Neutrophil (primary cell): ENCODE data around the gene PRKCH.

Experiments used
- H3K27ac ChIP-seq: fragments of 200-600 bp; sonication (generic); 2 replicates; pipeline ENCODE4 v1.5.1; 2016; ENCODE audit warnings: mild to moderate bottlenecking, moderate library complexity
- H3K27me3 ChIP-seq: fragments of 200-600 bp; sonication (generic); 2 replicates; pipeline ENCODE4 v1.6.0; 2016; ENCODE audit warnings: mild to moderate bottlenecking
- H3K36me3 ChIP-seq: fragments of 200-600 bp; sonication (generic); 2 replicates; pipeline ENCODE4 v1.5.1; 2017
- H3K4me1 ChIP-seq, 2 experiments: fragments of 200-600 bp in 1 of 2; sonication (generic) in 1 of 2; 1 replicate in 1 of 2; 2 replicates in 1 of 2; pipeline versions ENCODE4 v1.5.1 to v1.6.1; 2013 to 2016; ENCODE audit warnings: low read depth in 1 of 2, low read length in 1 of 2, mild to moderate bottlenecking in 1 of 2, moderate library complexity in 1 of 2; ENCODE audit not compliant: control insufficient read depth in 1 of 2, insufficient read depth in 1 of 2
- H3K4me3 ChIP-seq, 2 experiments: fragments of 200-600 bp in 1 of 2; sonication (generic) in 1 of 2; 1 replicate in 1 of 2; 2 replicates in 1 of 2; pipeline ENCODE4 v1.5.1; 2013 to 2016; ENCODE audit warnings: low read depth in 1 of 2, low read length in 1 of 2, mild to moderate bottlenecking in 1 of 2, moderate library complexity in 1 of 2
- H3K9me3 ChIP-seq: fragments of 200-600 bp; sonication (generic); 2 replicates; pipeline ENCODE4 v1.5.1; 2016
- TF ChIP-seq, protein P1 (sequence below): fragments of 200-600 bp; sonication (generic); IDR thresholded peaks from 2 replicates; pipeline ENCODE4 v1.5.1; 2016; ENCODE audit warnings: antibody characterized with exemption

PRKCH gene

DNA sequence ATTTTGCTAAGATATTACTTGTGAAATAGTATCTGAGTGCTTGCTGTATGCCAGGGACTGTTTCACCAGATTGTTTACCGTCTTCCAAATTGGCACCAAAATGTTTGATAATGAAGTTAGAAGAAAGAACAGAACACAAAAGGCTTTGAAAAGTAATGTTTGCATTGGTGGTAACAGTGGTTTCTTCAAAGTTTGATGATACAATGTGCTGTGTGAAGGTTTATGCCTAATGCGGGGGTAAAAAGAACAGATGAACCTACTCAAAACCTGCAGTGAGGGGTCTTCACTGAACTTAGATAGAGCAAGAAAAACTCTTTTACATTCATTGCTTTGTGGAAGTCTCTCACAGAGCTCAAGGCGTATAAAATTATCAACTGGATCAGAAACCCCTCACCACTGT lies 76.2 kb downstream of the PRKCH start:
- Histone ChIP-seq H3K27me3 (no peaks in the 10 kb centered on the region), H3K9me3 (no peaks in the 10 kb centered on the region), H3K4me1 (no peaks in the 10 kb centered on the region), H3K27ac (no peak overlapping the region), H3K36me3 (no peaks in the 10 kb centered on the region), H3K4me3 (no peak overlapping the region)
- TF ChIP-seq, protein P1, sequence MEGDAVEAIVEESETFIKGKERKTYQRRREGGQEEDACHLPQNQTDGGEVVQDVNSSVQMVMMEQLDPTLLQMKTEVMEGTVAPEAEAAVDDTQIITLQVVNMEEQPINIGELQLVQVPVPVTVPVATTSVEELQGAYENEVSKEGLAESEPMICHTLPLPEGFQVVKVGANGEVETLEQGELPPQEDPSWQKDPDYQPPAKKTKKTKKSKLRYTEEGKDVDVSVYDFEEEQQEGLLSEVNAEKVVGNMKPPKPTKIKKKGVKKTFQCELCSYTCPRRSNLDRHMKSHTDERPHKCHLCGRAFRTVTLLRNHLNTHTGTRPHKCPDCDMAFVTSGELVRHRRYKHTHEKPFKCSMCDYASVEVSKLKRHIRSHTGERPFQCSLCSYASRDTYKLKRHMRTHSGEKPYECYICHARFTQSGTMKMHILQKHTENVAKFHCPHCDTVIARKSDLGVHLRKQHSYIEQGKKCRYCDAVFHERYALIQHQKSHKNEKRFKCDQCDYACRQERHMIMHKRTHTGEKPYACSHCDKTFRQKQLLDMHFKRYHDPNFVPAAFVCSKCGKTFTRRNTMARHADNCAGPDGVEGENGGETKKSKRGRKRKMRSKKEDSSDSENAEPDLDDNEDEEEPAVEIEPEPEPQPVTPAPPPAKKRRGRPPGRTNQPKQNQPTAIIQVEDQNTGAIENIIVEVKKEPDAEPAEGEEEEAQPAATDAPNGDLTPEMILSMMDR = no peak

DNA sequence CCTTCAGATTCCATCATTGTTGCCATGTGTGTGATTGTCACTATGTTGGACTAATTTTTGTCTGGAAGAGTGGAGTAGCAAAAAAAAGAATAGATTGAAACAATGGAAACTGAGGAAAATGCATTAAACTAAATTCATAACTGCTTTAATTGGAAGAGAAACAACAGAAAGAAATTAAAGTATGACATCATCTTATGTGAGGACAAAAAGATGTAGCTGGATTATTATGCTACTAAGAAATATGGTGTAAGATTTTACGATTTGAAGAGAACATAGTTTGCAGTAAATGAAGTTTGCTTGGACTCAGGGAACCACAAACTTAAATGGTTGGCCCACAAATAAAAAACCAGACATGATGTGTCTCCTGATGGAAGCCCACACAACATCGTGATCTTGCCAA lies 76.8 kb downstream of the PRKCH start:
- Histone ChIP-seq H3K4me3 (no peak overlapping the region), H3K27ac (no peak overlapping the region), H3K4me1 (no peaks in the 10 kb centered on the region), H3K27me3 (no peaks in the 10 kb centered on the region), H3K36me3 (no peaks in the 10 kb centered on the region), H3K9me3 (no peaks in the 10 kb centered on the region)
- TF ChIP-seq, protein P1 = no peak

DNA sequence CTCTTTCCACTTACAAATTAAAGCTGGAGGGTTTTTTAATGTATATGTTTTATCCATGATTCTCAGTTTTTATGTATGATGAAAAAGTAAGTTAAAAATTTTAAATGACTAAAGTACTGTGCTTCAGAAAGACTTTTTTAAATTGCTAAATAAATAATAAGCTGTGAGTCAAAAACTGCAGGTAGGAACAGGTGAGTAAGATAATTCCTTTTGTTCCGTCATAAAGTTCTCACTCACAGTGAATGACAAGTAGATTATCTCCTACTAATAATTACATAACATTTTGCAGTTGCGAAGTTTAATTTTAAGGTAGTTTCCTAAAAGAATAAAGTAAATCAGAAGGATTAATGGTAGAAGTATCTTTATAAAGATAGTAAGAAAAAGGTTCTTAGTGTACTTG lies 78.0 kb downstream of the PRKCH start:
- TF ChIP-seq, protein P1 = no peak
- no peak overlapping the region for H3K4me3 ChIP-seq

DNA sequence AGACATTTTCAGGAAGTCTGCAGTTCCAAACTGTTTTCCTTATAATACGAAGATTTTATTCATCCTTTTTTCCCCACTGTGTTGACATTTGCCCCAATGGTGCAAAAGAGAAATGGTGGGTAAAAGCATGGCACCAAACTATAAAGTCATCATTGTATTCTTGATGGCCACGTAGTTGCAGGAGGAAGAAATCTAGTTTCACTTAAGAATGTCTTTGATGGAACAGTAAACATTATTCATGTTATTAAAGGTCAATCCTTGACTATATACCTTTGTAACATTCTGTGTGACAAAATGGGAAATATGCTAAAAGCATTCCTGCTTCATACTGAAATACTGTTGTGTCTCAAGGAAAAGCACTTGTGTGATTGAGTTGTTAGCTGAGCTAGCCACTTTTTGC lies 80.1 kb downstream of the PRKCH start:
- no peaks in the 10 kb centered on the region for H3K4me1 ChIP-seq
- H3K27me3 ChIP-seq = no peaks in the 10 kb centered on the region
- TF ChIP-seq, protein P1 = no peak
- H3K9me3 ChIP-seq = no peaks in the 10 kb centered on the region
- no peaks in the 10 kb centered on the region for H3K36me3 ChIP-seq
- H3K4me3 ChIP-seq = no peak overlapping the region
- no peak overlapping the region for H3K27ac ChIP-seq

More for the DNA sequence above, 78.0 kb downstream of the PRKCH start:
- Histone ChIP-seq H3K36me3 (no peaks in the 10 kb centered on the region), H3K27ac (no peak overlapping the region), H3K4me1 (no peaks in the 10 kb centered on the region), H3K27me3 (no peaks in the 10 kb centered on the region), H3K9me3 (no peaks in the 10 kb centered on the region)

DNA sequence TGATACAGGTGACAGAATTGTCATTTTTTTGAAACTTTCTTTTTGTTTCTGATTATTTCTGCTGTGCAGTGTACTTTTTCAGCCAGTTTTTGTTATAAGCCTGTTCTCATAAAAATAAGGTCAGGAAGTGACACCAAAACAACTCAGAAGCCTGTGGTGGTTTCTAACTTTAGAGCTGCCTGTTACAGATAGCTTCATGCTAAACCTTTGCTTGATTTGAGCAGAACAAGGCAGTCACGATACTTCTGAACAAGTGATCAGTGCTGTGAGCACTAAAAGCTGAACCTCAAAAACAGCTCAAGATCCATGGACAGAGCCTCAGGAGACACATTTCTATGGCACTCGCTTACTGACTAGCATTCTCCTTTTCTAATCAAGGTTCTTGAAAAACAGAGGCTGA lies 82.0 kb downstream of the PRKCH start:
- Histone ChIP-seq H3K36me3 (no peaks in the 10 kb centered on the region), H3K4me3 (no peak overlapping the region), H3K4me1 (no peaks in the 10 kb centered on the region), H3K27ac (no peak overlapping the region), H3K27me3 (no peaks in the 10 kb centered on the region), H3K9me3 (no peaks in the 10 kb centered on the region)
- TF ChIP-seq, protein P1 = no peak

DNA sequence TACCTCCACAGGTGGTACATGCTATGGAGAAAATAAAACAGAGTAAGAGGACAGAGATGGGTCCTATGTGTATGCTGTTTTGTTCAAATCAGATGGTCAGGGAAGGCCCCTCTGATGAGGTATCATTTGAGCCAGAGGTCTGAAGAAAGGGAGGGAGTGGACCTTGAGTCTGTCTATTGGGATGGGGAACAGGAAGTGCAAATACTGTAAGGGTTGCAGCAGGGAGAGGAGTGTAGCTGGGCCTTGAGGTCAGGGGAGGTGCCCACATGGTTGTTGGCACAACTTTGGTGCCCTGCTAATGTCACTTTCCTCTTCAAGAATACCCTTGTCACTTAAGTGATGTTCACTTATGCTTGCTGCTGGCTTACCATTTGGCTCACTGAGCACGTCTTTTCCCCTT lies 83.3 kb downstream of the PRKCH start:
- Histone ChIP-seq H3K9me3 (no peaks in the 10 kb centered on the region), H3K4me1 (no peaks in the 10 kb centered on the region), H3K27ac (no peak overlapping the region), H3K36me3 (no peaks in the 10 kb centered on the region), H3K4me3 (no peak overlapping the region), H3K27me3 (no peaks in the 10 kb centered on the region)
- TF ChIP-seq, protein P1 = no peak
